SKM-1 (cell line): ENCODE results near the gene SKIC2.
"Not testable (repeated sequence)": the region's sequence is repeated elsewhere in the genome, so short reads cannot be mapped to it uniquely, and the experiment has no call there.

Source experiments
- DNase-seq: peaks from one replicate; lab custom pipeline; 2025; ENCODE audit not compliant: unreplicated experiment; lab: John Stamatoyannopoulos, UW

SKIC2 gene

DNA sequence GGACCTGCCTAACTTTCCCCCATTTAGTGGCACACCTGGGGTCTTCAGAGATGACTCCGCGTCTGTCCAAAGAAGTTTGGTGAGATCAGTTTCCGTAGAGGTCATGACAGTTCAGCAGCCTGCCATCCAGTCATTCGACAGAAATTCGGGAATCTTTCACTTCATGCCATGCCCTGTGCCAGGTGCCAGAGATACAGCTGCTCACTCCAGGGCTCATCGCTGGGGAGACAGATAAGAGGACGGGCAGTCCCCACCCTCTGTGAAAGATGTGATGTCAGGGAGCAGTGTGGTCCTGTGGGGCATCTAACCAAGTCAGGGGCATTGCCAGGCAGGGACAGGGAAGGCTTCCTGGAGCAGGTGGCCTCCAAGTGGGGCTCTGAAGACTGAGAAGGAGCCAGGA lies 44.3 kb downstream of the SKIC2 start:
- not testable (repeated sequence) for DNase-seq

DNA sequence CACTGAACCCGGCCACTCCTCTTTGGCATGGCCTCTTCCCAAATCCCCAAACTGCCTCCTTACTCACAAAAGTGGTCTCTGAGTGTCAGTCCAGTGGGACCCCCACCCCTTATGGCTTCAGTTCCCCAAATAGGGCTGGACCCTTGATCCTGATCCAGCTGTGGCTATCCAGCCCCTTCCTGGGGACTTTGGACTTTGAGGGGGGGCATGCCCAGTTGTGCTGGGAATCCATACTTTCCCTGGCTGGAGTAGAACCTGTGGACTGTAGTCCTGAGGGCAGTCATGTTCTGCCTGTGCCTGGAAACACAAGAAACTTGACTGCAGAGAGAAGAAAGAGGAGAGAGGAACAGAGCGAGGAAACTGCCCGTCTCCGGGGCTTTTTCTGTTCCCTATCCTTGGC lies 45.4 kb downstream of the SKIC2 start:
- not testable (repeated sequence) for DNase-seq

DNA sequence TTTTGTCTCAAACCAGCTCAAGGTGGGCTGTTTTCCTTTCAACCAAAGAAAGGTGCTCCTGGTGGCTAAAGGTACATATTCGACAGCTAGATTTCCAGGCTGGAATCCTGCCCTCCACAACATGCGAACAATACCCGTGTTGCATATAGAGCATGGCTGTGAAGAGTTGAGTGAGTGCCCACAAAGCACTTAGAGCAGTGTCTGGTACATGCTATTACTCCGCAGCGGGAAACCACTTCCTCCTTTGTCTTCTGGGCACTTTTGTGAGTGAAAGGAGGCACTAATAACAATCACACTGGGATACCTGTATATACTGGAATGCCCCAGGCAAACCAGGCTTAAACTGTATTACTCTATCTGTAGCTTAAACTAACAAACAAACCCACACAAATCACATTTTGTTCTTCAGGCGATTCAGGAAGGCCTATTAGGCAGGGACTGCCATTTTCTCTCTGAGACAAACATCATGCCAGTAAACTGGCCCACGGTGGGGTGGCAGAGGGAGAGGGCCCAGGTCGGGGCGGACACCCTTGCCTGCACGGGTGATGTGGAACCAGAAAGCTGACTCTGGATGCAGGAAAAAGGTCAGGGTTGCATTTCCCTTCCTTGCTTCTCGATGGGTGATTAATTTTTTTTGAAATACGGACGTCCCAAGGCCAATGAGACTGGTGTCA lies 46.0 kb downstream of the SKIC2 start:
- not testable (repeated sequence) for DNase-seq

DNA sequence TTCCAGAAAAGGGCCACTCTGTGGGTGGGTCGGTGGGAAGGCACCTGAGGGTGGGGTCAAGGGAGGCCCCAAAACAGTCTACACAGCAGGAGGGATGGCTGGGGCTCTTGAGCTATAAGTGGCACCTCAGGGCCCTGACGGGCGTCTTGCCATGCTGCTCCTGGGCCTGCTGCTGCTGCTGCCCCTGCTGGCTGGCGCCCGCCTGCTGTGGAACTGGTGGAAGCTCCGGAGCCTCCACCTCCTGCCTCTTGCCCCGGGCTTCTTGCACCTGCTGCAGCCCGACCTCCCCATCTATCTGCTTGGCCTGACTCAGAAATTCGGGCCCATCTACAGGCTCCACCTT lies 46.5 kb downstream of the SKIC2 start:
- not testable (repeated sequence) for DNase-seq

DNA sequence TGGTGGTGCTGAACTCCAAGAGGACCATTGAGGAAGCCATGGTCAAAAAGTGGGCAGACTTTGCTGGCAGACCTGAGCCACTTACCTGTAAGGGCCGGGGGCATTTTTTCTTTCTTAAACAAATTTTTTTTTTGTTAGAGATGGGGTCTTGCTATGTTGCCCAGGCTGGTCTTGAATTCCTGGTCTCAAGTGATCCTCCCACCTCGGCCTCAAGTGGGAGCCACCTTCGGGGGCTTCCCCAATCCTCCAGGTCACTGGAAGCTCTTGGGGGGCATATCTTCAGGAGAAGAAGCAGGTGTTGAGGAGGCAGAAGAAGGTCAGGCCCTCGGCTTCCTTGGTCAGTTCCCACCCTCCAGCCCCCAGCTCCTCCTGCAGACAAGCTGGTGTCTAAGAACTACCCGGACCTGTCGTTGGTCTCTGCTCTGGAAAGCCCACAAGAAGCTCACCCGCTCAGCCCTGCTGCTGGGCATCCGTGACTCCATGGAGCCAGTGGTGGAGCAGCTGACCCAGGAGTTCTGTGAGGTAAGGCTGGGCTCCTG lies 47.1 kb downstream of the SKIC2 start:
- DNase-seq: not testable (repeated sequence)

DNA sequence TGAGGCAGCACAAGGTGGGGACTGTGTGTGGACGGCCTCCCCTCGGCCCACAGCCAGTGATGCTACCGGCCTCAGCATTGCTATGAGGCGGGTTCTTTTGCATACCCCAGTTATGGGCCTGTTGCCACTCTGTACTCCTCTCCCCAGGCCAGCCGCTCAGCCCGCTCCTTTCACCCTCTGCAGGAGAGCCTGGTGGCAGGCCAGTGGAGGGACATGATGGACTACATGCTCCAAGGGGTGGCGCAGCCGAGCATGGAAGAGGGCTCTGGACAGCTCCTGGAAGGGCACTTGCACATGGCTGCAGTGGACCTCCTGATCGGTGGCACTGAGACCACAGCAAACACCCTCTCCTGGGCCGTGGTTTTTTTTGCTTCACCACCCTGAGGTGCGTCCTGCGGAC lies 48.1 kb downstream of the SKIC2 start:
- DNase-seq: not testable (repeated sequence)

DNA sequence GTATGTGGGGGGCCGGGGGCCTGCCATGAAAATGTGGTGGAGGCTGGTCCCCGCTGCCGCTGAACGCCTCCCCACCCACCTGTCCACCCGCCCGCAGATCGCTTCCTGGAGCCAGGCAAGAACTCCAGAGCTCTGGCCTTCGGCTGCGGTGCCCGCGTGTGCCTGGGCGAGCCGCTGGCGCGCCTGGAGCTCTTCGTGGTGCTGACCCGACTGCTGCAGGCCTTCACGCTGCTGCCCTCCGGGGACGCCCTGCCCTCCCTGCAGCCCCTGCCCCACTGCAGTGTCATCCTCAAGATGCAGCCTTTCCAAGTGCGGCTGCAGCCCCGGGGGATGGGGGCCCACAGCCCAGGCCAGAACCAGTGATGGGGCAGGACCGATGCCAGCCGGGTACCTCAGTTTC lies 49.1 kb downstream of the SKIC2 start:
- DNase-seq: not testable (repeated sequence)

DNA sequence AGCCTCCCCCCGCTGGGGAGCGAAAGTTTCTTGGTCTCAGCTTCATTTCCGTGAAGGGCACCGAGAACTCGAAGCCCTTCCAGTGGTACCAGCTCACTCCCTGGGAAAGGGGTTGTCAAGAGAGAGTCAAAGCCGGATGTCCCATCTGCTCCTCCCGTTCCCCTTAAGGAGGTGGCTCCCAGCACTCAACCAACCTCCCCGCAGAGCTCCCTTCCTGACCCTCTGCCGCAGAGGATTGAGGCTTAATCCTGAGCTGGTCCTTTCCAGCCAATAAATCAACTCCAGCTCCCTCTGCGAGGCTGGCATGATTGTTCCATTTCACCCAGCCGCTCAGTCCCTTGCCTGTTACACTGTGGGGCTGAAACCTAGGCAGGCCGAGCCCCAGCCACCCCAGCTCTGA lies 49.6 kb downstream of the SKIC2 start:
- DNase-seq: not testable (repeated sequence)

DNA sequence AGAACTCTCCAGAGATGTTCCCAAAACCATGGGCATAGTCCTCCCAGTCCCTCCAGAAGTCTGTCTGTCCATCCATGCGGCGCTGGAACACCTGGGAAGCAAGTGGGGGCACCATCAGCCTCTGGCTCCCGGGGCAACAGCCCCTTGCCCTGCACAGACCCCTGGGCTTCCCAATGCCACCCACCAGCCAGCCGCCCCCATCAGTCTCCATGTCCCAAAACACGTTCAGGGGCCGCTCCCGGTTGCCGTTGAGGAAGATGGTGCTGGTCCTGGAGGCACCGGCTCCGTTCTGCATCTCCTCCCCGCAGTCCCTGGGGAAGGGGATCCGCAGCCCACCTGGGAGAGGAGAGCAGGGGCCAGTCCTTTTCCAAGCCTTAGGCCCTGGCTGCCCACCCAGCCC lies 50.6 kb downstream of the SKIC2 start:
- not testable (repeated sequence) for DNase-seq

DNA sequence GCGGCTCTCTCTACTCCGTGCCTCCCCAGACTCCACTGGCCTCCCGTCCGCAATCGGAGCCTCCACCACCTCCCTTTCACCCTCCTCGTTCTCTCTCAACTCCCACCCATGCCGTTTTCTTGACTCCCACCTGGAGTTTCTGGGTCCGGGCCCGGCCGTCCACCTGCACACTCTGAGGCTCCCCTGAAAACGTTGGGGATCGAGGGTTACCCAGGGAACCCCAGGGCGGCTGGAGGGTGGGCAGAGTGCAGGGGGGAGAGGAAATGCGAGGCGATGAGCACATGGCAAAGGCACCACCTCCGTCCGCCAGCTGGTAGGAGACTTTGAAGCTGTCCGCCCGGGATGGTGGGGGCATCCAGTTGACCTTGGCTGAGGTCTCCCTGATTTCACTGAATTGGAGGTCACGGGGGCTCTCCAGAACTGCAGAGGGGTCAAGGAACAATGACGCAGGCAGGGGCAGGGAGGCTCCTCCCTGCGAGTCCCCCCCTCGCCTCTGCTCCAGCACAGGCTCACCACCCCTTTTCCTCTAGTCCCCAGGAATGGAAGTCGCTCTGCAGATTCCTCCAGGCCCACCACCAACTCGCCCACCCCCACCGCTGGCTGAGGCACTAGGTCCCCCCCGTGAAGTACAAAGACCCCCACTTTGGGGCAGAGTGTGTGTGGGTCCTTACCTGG lies 52.0 kb downstream of the SKIC2 start:
- DNase-seq: not testable (repeated sequence)

DNA sequence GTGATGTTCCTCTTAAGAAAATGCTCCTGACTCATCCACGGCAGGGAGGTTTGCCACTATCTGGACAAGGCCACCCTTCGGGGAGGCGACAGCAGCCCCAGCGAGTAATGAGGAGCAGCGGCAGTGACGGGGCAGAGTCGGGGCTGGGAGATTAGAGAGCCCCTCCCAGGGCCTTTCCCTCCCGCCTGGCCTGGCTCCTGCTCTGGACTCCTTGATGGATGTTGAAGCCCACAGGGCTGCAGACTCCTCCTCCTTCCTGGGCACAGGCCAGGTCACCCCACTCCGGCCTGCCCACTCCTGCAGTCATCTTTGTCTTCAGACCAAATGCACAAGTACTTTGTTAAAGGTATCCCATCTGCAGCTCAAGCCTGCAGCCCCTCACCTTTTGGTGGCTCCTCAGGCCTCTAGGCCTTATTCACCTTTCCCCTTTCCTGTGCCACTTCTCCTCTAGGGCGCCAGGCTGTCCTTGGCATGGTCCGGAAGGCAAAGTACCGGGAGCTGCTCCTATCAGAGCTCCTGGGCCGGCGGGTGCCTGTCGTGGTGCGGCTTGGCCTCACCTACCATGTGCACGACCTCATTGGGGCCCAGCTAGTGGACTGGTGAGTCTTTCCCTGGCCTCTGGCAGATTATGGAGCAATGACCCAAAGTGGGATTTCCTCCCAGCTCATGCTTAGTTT lies 54.1 kb downstream of the SKIC2 start:
- not testable (repeated sequence) for DNase-seq

DNA sequence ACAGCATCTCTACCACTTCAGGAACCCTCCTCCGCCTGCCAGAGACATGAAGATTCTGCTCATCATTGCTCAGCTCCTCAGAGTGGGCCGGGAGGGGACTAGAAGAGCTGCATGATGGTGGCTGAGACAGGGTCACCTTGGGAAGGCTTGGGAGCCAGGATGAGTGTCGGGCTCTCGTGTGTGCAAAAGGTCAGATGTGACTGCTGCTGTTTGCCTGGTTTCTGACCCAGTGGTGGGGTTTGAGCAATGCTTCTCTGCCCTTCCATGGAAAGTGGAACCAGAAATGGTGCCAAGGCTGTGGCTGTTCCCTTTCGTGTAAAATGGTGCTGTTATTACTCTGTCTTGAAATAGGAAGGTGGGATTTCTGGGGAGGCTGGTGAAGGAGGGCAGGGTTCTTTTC lies 54.8 kb downstream of the SKIC2 start:
- DNase-seq: not testable (repeated sequence)

DNA sequence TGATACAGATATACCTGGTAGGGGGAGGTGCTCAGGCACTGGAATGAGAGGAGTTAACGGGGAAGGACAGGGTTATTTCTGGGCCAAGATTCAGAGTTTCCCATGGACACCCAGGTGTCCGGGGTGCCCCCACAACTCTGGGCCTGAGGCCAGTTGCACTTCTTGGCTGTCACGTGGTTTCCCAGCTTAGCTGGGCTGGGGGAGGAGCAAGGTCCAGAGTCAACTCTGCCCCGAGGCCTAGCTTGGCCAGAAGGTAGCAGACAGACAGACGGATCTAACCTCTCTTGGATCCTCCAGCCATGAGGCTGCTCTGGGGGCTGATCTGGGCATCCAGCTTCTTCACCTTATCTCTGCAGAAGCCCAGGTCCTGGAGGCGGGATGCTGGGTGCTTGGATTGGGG lies 55.6 kb downstream of the SKIC2 start, which contains the start of gene C4B:
TSS of gene C4B (plus strand) at position 249 of the 400 bp plus-strand sequence. CDS start at position 300, 51 bp downstream.
- not testable (repeated sequence) for DNase-seq
